RWPE1 (cell line): Measurements from ENCODE around the gene FAM8A1.

Experiments used
- CTCF ChIA-PET: fragments of 350-600 bp; sonication (Branson Sonifier 250); formaldehyde crosslinking; extraction: SDS; loops from one replicate; lab custom pipeline; 2021; lab: Yijun Ruan, JAX
- POLR2A ChIA-PET: fragments of 400-600 bp; formaldehyde crosslinking; extraction: SDS; loops from one replicate; lab custom pipeline; 2020; ENCODE audit warnings: antibody characterized with exemption; ENCODE audit not compliant: low non-redundant PET; lab: Yijun Ruan, JAX
- DNase-seq: peaks from one replicate; pipeline ENCODE4 v3.0.0; 2012; ENCODE audit warnings: low spot score
- H3K27ac ChIP-seq: fragments of 450-650 bp; 2 replicates; pipeline ENCODE4 v1.5.1; 2017
- TF ChIP-seq, protein P1 (sequence below): fragments of 450-650 bp; conservative IDR thresholded peaks from 2 replicates; pipeline ENCODE4 v1.5.1; 2017; ENCODE audit warnings: low read depth, mild to moderate bottlenecking

Gene FAM8A1

DNA sequence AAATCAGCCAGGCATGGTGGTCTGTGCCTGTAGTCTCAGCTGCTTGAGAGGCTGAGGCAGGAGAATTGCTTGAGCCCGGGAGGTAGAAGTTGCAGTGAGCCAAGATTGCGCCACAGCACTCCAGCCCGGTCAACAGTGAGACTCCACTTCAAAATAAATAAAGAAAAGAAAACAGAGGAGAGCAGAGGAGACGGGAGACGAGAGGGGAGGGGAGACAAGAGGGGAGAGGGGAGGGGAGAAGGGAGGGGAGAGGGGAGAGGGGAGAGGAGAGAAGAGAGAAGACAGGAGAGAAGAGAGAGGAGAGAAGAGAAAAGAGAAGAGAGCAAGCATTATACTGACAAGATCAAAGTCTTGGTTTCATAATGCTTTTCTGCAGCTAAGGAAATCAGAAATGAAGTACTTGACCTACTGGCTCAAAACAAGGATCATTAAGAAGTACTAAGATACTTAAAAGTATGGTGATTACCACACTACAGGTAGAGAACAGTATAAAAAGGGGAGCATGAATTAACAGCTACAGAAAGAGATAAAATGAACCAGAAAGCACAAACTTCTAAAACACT lies 30.5 kb downstream of the FAM8A1 start:
- ChIA-PET CTCF (no interaction called here), POLR2A (no interaction called here)
- DNase-seq, result no peak
- TF ChIP-seq, protein P1, sequence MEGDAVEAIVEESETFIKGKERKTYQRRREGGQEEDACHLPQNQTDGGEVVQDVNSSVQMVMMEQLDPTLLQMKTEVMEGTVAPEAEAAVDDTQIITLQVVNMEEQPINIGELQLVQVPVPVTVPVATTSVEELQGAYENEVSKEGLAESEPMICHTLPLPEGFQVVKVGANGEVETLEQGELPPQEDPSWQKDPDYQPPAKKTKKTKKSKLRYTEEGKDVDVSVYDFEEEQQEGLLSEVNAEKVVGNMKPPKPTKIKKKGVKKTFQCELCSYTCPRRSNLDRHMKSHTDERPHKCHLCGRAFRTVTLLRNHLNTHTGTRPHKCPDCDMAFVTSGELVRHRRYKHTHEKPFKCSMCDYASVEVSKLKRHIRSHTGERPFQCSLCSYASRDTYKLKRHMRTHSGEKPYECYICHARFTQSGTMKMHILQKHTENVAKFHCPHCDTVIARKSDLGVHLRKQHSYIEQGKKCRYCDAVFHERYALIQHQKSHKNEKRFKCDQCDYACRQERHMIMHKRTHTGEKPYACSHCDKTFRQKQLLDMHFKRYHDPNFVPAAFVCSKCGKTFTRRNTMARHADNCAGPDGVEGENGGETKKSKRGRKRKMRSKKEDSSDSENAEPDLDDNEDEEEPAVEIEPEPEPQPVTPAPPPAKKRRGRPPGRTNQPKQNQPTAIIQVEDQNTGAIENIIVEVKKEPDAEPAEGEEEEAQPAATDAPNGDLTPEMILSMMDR, result no peak
- no peak overlapping the region for H3K27ac ChIP-seq

DNA sequence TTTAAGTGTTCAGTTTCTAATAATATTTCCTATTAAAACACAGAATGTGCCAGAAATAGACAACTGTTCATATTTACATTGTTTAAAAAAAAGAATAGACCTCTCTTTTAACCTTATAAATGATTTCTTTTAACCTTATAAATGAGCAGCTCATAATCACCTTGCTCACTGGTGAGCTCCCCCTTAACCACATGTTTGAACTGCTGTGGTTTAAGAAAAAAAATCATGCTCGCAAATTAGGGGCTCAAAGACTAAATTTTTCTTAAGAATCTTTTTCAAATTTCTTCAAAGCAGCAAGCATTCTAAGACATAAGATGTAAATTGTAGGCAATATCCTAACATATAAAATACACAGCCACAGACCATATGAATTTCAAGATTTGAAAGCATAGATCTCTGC lies 32.8 kb downstream of the FAM8A1 start:
- ChIA-PET CTCF (no interaction called here), POLR2A (no interaction called here)
- no peak overlapping the region for H3K27ac ChIP-seq
- no peak for DNase-seq
- TF ChIP-seq, protein P1, result no peak

DNA sequence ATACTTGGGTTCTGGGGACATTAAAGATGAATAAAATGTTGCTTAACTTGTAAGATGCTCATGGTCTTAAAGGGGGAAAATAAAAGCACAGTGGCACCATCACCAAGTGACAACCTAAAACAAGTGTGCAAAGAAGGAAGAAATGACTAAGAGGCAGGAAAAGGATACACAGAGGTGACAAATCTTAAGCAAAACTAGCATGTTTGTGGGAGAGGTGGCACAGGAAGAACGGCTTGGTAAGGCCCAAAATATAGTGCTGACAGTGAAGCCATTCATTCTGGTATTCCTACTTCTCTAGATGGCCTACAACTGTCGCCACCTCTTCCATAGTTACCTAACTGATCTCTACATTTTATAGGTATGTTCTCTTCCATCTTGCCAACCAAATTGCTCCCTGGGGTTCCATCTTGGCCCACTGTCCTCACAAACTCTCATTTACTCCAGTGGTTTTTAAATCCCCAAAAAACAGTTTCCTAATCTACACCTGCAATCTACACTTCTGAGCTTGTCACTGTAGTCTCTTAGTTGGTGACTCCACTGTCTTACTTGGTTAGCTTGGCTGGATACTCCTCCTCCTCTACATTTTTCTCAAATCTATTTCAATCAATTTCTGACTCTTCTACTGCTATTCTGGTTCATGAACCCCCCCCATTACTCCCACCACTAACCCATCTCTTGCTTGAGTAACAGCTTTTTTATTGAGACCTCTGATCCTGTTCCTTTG lies 33.5 kb downstream of the FAM8A1 start:
- ChIA-PET POLR2A (no interaction called here), CTCF (interaction anchor here (0.7 kb wide), 1 partner anchor 1047 kb away, joined by 7 read pairs; no protein-coding TSS in a partner anchor)
- TF ChIP-seq, protein P1, result no peak
- DNase-seq, result no peak
- H3K27ac ChIP-seq, result no peak overlapping the region

DNA sequence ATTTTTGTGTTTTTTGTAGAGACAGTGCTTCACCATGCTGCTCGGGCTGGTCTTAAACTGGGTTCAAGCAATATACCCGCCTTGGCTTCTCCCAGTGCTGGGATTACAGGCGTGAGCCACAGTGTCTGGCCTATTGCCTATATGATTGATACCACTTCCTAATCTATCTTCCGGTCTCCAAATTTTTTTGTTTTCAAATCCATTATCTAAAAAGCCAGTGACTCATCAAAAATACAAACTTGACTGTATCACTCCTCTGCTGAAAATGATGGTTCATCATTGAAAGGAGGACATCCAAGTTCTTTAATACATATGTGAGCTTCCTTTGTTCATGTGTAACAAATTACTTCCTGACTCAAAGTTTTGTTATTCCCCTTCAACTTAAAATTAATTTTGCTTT lies 35.5 kb downstream of the FAM8A1 start:
- POLR2A ChIA-PET, result no interaction called here
- no peak overlapping the region for H3K27ac ChIP-seq
- no peak for DNase-seq
- CTCF ChIA-PET, result interaction anchor here (0.6 to 0.8 kb wide), 2 partner anchors 162 to 169 kb away, joined by 5 to 8 read pairs; no protein-coding TSS in a partner anchor
- TF ChIP-seq, protein P1, result no peak

DNA sequence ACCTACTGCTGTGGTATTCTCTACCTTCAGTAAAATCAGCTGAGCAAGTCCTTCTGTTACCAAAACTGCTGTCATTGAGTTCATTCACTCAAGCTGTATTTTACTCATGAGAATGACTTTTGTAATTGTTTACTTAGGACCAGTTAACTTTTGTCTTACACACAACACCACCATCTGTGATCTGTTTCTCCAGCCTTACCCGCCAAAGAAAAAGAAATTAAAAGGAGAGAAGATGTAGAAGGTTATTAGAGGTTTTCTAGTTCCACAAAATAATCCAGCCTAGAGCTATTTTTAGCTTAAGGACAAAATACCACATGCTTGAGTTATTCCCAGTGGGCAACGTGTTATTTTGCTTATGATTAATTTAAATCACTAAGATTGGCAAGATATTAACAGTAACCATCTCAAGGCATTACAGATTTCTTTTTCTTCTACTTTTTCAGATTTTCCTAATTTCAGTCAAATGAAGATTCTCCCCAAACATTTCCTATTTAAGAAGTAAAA lies 38.2 kb downstream of the FAM8A1 start:
- TF ChIP-seq, protein P1, result no peak
- no peak overlapping the region for H3K27ac ChIP-seq
- DNase-seq, result no peak
- ChIA-PET POLR2A (no interaction called here), CTCF (interaction anchor here (0.6 to 0.7 kb wide), 3 partner anchors 19 to 582 kb away, joined by 3 to 5 read pairs (median 3); no protein-coding TSS in a partner anchor)

DNA sequence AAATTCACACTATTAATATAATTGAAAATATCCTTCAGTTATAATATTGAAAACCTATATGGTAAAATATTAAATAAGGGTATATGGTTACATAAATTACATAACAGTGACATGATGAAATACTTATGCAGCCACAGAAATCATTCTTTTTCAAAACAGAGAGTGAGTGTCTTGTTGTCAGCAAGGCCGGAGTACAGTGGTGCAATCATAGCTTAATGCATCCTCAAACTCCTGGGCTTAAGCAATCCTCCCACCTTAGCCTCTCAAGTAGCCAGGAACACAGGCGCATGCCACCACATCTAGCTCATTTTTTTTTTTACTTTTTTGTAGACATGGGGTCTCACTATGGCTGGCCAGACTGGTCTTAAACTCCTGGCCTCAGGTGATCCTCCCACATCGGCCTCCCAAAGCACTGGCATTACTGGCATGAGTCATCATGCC lies 40.4 kb downstream of the FAM8A1 start:
- TF ChIP-seq, protein P1, result no peak
- POLR2A ChIA-PET, result no interaction called here
- CTCF ChIA-PET, result interaction anchor here (0.6 kb wide), 1 partner anchor 1953 kb away, joined by 3 read pairs; no protein-coding TSS in a partner anchor
- no peak overlapping the region for H3K27ac ChIP-seq
- DNase-seq, result no peak
